SH-SY5Y (cell line): ENCODE data around the gene GRB10.

Experiments
- GATA2 ChIP-seq: IDR thresholded peaks from 2 replicates; pipeline ENCODE4 v1.6.1; 2011; ENCODE audit warnings: mild to moderate bottlenecking, low read depth, low read length
- GATA3 ChIP-seq: IDR thresholded peaks from 2 replicates; pipeline ENCODE4 v1.6.1; 2011; ENCODE audit warnings: low read depth, mild to moderate bottlenecking, low read length, moderate library complexity

- TF ChIP-seq GATA2 (no peak), GATA3 (no peak)
Observed at GRCh38 chr7:50778189-50778588, 4.5 kb downstream of the GRB10 start.
